SK-N-SH treated with all-trans-retinoic acid at 6 μM for 48 hours (cell line): ENCODE data around the gene H2BK1.

Experiments used
- ATAC-seq: fragments of 200-7000 bp; cut with Tn5 transposase; 3 replicates; pipeline ENCODE4 v1.9.1; 2020; ENCODE audit warnings: mild to moderate bottlenecking, moderate library complexity
- CREB5 ChIP-seq: fragments of 250-450 bp; sonication (Bioruptor Pico); IDR thresholded peaks from 2 replicates; pipeline ENCODE4 v1.5.1; 2020; ENCODE audit warnings: low read depth, mild to moderate bottlenecking, moderate library complexity
- CSDC2 ChIP-seq: fragments of 250-450 bp; sonication (Bioruptor Pico); IDR thresholded peaks from 2 replicates; pipeline ENCODE4 v1.5.0; 2020; ENCODE audit warnings: mild to moderate bottlenecking, moderate library complexity
- CSRNP3 ChIP-seq: fragments of 250-450 bp; sonication (Bioruptor Pico); IDR thresholded peaks from 2 replicates; pipeline ENCODE4 v1.5.1; 2021; ENCODE audit warnings: mild to moderate bottlenecking, moderate library complexity
- ESRRG ChIP-seq: fragments of 250-450 bp; sonication (Bioruptor Pico); IDR thresholded peaks from 2 replicates; pipeline ENCODE4 v1.6.1; 2021; ENCODE audit warnings: mild to moderate bottlenecking
- PATZ1 ChIP-seq: fragments of 250-450 bp; sonication (Bioruptor Pico); IDR thresholded peaks from 2 replicates; pipeline ENCODE4 v1.8.0; 2020; ENCODE audit warnings: mild to moderate bottlenecking, moderate library complexity, borderline replicate concordance
- POU6F1 ChIP-seq: fragments of 250-450 bp; sonication (Bioruptor Pico); IDR thresholded peaks from 2 replicates; pipeline ENCODE4 v1.8.0; 2021; ENCODE audit warnings: low read depth, mild to moderate bottlenecking, moderate library complexity, borderline replicate concordance
- RARB ChIP-seq: fragments of 250-450 bp; sonication (Bioruptor Pico); IDR thresholded peaks from 2 replicates; pipeline ENCODE4 v1.8.0; 2021; ENCODE audit warnings: mild to moderate bottlenecking, moderate library complexity
- SNAI2 ChIP-seq: fragments of 250-450 bp; sonication (Bioruptor Pico); IDR thresholded peaks from 2 replicates; pipeline ENCODE4 v1.5.0; 2020; ENCODE audit warnings: mild to moderate bottlenecking, moderate library complexity
- TCF4 ChIP-seq: fragments of 250-450 bp; sonication (Bioruptor Pico); IDR thresholded peaks from 2 replicates; pipeline ENCODE4 v1.8.0; 2021; ENCODE audit warnings: mild to moderate bottlenecking, moderate library complexity, borderline replicate concordance
- TOX ChIP-seq: fragments of 250-450 bp; sonication (Bioruptor Pico); IDR thresholded peaks from 2 replicates; pipeline ENCODE4 v1.8.0; 2021; ENCODE audit warnings: mild to moderate bottlenecking, moderate library complexity, borderline replicate concordance
- TSHZ2 ChIP-seq: fragments of 250-450 bp; sonication (Bioruptor Pico); IDR thresholded peaks from 2 replicates; pipeline ENCODE4 v1.5.0; 2020; ENCODE audit warnings: mild to moderate bottlenecking, moderate library complexity
- ZC3H10 ChIP-seq: fragments of 250-450 bp; sonication (Bioruptor Pico); IDR thresholded peaks from 2 replicates; pipeline ENCODE4 v1.5.1; 2021; ENCODE audit warnings: mild to moderate bottlenecking, moderate library complexity
- ZFP3 ChIP-seq: fragments of 250-450 bp; sonication (Bioruptor Pico); IDR thresholded peaks from 2 replicates; pipeline ENCODE4 v1.5.0; 2020; ENCODE audit warnings: mild to moderate bottlenecking, moderate library complexity
- ZFP30 ChIP-seq: fragments of 450-650 bp; formaldehyde crosslinking; IDR thresholded peaks from 2 replicates; pipeline ENCODE4 v1.5.0; 2022; ENCODE audit warnings: mild to moderate bottlenecking, moderate library complexity
- ZNF70 ChIP-seq: fragments of 450-650 bp; formaldehyde crosslinking; IDR thresholded peaks from 2 replicates; pipeline ENCODE4 v1.5.0; 2020; ENCODE audit warnings: mild to moderate bottlenecking, moderate library complexity
- ZNF8 ChIP-seq: fragments of 450-650 bp; formaldehyde crosslinking; IDR thresholded peaks from 2 replicates; pipeline ENCODE4 v1.5.0; 2020; ENCODE audit warnings: mild to moderate bottlenecking, moderate library complexity

H2BK1 gene

GRCh38 chr7:151168787-151169162 is 41.5 kb downstream of the H2BK1 start:
- no peak for ATAC-seq

GRCh38 chr7:151168003-151168786 is 42.1 kb downstream of the H2BK1 start:
- TF ChIP-seq TOX (CRISPR knock-in tag) (no peak), ZFP3 (CRISPR knock-in tag) (no peak), CSRNP3 (no peak), POU6F1 (CRISPR knock-in tag) (no peak), TCF4 (CRISPR knock-in tag) (no peak), SNAI2 (CRISPR knock-in tag) (no peak)
- peak; percentile 73 for ATAC-seq

More at GRCh38 chr7:151168787-151169162, 41.5 kb downstream of the H2BK1 start:
- TF ChIP-seq ESRRG (CRISPR knock-in tag), result no peak
- TF ChIP-seq ZNF8, result no peak
- TF ChIP-seq CREB5 (CRISPR knock-in tag), result no peak
- TF ChIP-seq ZNF70 (CRISPR knock-in tag), result no peak
- TF ChIP-seq TSHZ2, result no peak
- no peak for TF ChIP-seq CSDC2 (CRISPR knock-in tag)
- no peak for TF ChIP-seq RARB
- TF ChIP-seq POU6F1 (CRISPR knock-in tag), result no peak
- TF ChIP-seq ZC3H10 (CRISPR knock-in tag), result no peak
- no peak for TF ChIP-seq ZFP30 (CRISPR knock-in tag)
- TF ChIP-seq CSRNP3, result no peak
- TF ChIP-seq PATZ1 (CRISPR knock-in tag), result no peak
